ENCODE measurements around the gene HOMER2. TPM values are rescaled to one million over a fixed set of nuclear protein-coding genes. Genes with fewer than 3 reads are reported as not detected.
"Not testable (repeated sequence)": the region's sequence is repeated elsewhere in the genome, so short reads cannot be mapped to it uniquely, and the experiment has no call there.

Gene HOMER2
- total RNA-seq, 1 donor from 2014 or later = 9.4 TPM

- Mint-ChIP-seq H3K27ac (no peak overlapping the region), H3K27me3 (no peaks in the 10 kb centered on the region), H3K4me1 (peaks cover 21% of the 10 kb centered on the region), H3K4me3 (no peak overlapping the region), H3K9me3 (no peaks in the 10 kb centered on the region), H3K36me3 (ENCODE audit: low read depth) (no peaks in the 10 kb centered on the region)
- ChIA-PET CTCF (no interaction called here), POLR2A (no interaction called here)
- ATAC-seq (ENCODE audit: low read depth) (no peak), DNase-seq (no peak)
- TF ChIP-seq CTCF (IDR thresholded peaks at IDR 0.05) = no peak
- intact Hi-C loops (cut with micrococcal nuclease) = no loop called here
Measured at GRCh38 chr15:82873000-82873680, 79.4 kb downstream of the HOMER2 start.

- intact Hi-C loops (cut with micrococcal nuclease) = no loop called here
- ChIA-PET POLR2A (no interaction called here), CTCF (no interaction called here)
- no peak for TF ChIP-seq CTCF (IDR thresholded peaks at IDR 0.05)
- H3K36me3 Mint-ChIP-seq (ENCODE audit: low read depth) = no peaks in the 10 kb centered on the region
- no peak for ATAC-seq (ENCODE audit: low read depth)
- DNase-seq = no peak
- H3K4me1 Mint-ChIP-seq = peaks cover 21% of the 10 kb centered on the region
- no peaks in the 10 kb centered on the region for H3K9me3 Mint-ChIP-seq
- H3K27me3 Mint-ChIP-seq = no peaks in the 10 kb centered on the region
- H3K4me3 Mint-ChIP-seq = no peak overlapping the region
- H3K27ac Mint-ChIP-seq = peak overlapping the region; percentile 10
Measured at GRCh38 chr15:82871832-82872484, 80.6 kb downstream of the HOMER2 start.

GRCh38 chr15:82871358-82871757 lies 81.2 kb downstream of the HOMER2 start:
- CTCF ChIA-PET = no interaction called here
- ATAC-seq (ENCODE audit: low read depth) = no peak
- TF ChIP-seq CTCF (IDR thresholded peaks at IDR 0.05) = no peak

GRCh38 chr15:82870727-82871320 lies 81.7 kb downstream of the HOMER2 start:
- ATAC-seq (ENCODE audit: low read depth) (no peak), DNase-seq (no peak)
- Mint-ChIP-seq H3K4me3 (no peak overlapping the region), H3K4me1 (peaks cover 21% of the 10 kb centered on the region), H3K36me3 (ENCODE audit: low read depth) (no peaks in the 10 kb centered on the region), H3K27me3 (no peaks in the 10 kb centered on the region), H3K27ac (no peak overlapping the region), H3K9me3 (no peaks in the 10 kb centered on the region)
- CTCF ChIA-PET = no interaction called here
- no peak for TF ChIP-seq CTCF (IDR thresholded peaks at IDR 0.05)
- POLR2A ChIA-PET = interaction anchor here (0.9 kb wide), 1 partner anchor 26 kb away, joined by 3 read pairs; no protein-coding TSS in a partner anchor
- intact Hi-C loops (cut with micrococcal nuclease) = no loop called here

More at GRCh38 chr15:82871358-82871757, 81.2 kb downstream of the HOMER2 start:
- Mint-ChIP-seq H3K27ac (no peak overlapping the region), H3K4me1 (peaks cover 21% of the 10 kb centered on the region), H3K27me3 (no peaks in the 10 kb centered on the region), H3K9me3 (no peaks in the 10 kb centered on the region), H3K4me3 (no peak overlapping the region), H3K36me3 (ENCODE audit: low read depth) (no peaks in the 10 kb centered on the region)
- DNase-seq = no peak
- POLR2A ChIA-PET = interaction anchor here (0.9 kb wide), 1 partner anchor 26 kb away, joined by 3 read pairs; no protein-coding TSS in a partner anchor
- intact Hi-C loops (cut with micrococcal nuclease) = no loop called here

- DNase-seq; H3K27me3 Mint-ChIP-seq; intact Hi-C loops (cut with micrococcal nuclease); H3K4me1 Mint-ChIP-seq; POLR2A ChIA-PET; H3K4me3 Mint-ChIP-seq; CTCF ChIA-PET; H3K9me3 Mint-ChIP-seq; H3K27ac Mint-ChIP-seq; H3K36me3 Mint-ChIP-seq (ENCODE audit: low read depth); ATAC-seq (ENCODE audit: low read depth): not testable (repeated sequence)
Measured at GRCh38 chr15:82865981-82866380, 86.5 kb downstream of the HOMER2 start.

- POLR2A ChIA-PET; DNase-seq; H3K4me1 Mint-ChIP-seq; intact Hi-C loops (cut with micrococcal nuclease); H3K9me3 Mint-ChIP-seq; H3K27ac Mint-ChIP-seq; H3K4me3 Mint-ChIP-seq; CTCF ChIA-PET; ATAC-seq (ENCODE audit: low read depth); H3K36me3 Mint-ChIP-seq (ENCODE audit: low read depth); H3K27me3 Mint-ChIP-seq: not testable (repeated sequence)
Measured at GRCh38 chr15:82865581-82865980, 86.9 kb downstream of the HOMER2 start.

Measured in activated B cell treated with CpG ODN at 0.5 μM for 24 hours (primary cell).